ENCODE data around the gene LEMD3.

DNA sequence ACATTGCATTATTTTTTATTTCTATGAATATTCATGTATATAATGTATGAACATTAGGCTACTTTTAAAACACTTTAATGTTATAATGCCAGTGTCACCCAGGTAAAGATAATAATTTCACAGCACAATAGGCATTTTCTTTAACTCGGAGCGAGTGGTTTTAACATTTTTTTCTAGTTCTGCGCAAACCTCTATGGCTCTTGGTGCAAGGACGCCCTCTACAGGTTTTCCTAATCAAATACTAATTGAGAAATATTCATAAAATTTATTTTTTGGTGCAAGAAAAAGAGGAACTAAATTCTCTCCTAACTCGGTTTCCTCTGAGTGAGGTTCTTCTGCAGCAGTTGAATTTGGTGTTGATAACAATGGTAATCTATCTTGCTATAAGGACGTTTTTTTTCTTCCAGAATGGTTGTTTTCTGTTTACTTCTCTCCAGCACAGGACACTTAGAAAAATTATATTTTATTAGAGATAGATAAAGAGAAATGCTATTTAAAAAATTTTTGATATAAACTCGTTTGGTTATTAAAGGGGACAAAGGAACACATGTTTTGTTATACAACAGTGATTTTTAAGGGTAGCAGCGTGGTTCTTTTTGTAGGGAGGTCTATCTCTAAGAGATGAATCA, 45.8 kb upstream of the LEMD3 start:
- TF ChIP-seq, protein P1, sequence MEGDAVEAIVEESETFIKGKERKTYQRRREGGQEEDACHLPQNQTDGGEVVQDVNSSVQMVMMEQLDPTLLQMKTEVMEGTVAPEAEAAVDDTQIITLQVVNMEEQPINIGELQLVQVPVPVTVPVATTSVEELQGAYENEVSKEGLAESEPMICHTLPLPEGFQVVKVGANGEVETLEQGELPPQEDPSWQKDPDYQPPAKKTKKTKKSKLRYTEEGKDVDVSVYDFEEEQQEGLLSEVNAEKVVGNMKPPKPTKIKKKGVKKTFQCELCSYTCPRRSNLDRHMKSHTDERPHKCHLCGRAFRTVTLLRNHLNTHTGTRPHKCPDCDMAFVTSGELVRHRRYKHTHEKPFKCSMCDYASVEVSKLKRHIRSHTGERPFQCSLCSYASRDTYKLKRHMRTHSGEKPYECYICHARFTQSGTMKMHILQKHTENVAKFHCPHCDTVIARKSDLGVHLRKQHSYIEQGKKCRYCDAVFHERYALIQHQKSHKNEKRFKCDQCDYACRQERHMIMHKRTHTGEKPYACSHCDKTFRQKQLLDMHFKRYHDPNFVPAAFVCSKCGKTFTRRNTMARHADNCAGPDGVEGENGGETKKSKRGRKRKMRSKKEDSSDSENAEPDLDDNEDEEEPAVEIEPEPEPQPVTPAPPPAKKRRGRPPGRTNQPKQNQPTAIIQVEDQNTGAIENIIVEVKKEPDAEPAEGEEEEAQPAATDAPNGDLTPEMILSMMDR (IDR thresholded peaks at IDR 0.05) = peak; percentile 34 to 62 (median 57)
- TF ChIP-seq POLR2A (IDR thresholded peaks at IDR 0.05) (no peak), POLR2AphosphoS5 (IDR thresholded peaks at IDR 0.05) (no peak)

Measured in prostate gland (tissue), 2 donors.